ENCODE results near the gene NAPA.

The NAPA gene

GRCh38 chr19:47511128-47511517 is 3.7 kb downstream of the NAPA start:
- Histone ChIP-seq H3K9ac (ENCODE audit: low read depth, low read length, poor library complexity, severe bottlenecking) (peak overlapping the region; percentile 95), H3F3A (ENCODE audit: low read depth) (no peaks in the 10 kb centered on the region), H3K79me2 (ENCODE audit: insufficient read depth, low read length) (peaks cover 82% of the 10 kb centered on the region), H3K36me3 (ENCODE audit: insufficient read depth, low read length) (no peaks in the 10 kb centered on the region), H3K4me3 (ENCODE audit: low read length, poor library complexity, severe bottlenecking) (no peak overlapping the region), H3K9me2 (replicated peaks; ENCODE audit: low read depth, low read length) (no peaks in the 10 kb centered on the region), H3K4me1 (ENCODE audit: insufficient read depth, low read length, poor library complexity, severe bottlenecking) (peaks cover 25% of the 10 kb centered on the region), H3K27me3 (ENCODE audit: insufficient read depth, low read length, poor library complexity, severe bottlenecking) (no peaks in the 10 kb centered on the region), H2AFZ (ENCODE audit: low read length) (no peak overlapping the region), H4K20me1 (ENCODE audit: insufficient read depth, low read length, poor library complexity, severe bottlenecking) (peaks cover 44% of the 10 kb centered on the region), H3K4me2 (ENCODE audit: low read depth, low read length, poor library complexity, severe bottlenecking) (peak overlapping the region; percentile 99), H3K9me3 (ENCODE audit: insufficient read depth, low read depth, low read length) (no peaks in the 10 kb centered on the region)
- no peak for TF ChIP-seq CTCF (conservative IDR thresholded peaks at IDR 0.05; ENCODE audit: low read length)
- no peak for TF ChIP-seq EZH2phosphoT487 (IDR thresholded peaks at IDR 0.05; ENCODE audit: borderline replicate concordance)

- peaks cover 44% of the 10 kb centered on the region for H4K20me1 ChIP-seq (ENCODE audit: insufficient read depth, low read length, poor library complexity, severe bottlenecking)
- peak overlapping the region; percentile 95 for H3K9ac ChIP-seq (ENCODE audit: low read depth, low read length, poor library complexity, severe bottlenecking)
- H3K9me2 ChIP-seq (replicated peaks; ENCODE audit: low read depth, low read length), result no peaks in the 10 kb centered on the region
- no peaks in the 10 kb centered on the region for H3K9me3 ChIP-seq (ENCODE audit: insufficient read depth, low read depth, low read length)
- H3K4me2 ChIP-seq (ENCODE audit: low read depth, low read length, poor library complexity, severe bottlenecking), result peak overlapping the region; percentile 99
- H3F3A ChIP-seq (ENCODE audit: low read depth), result no peaks in the 10 kb centered on the region
- H3K36me3 ChIP-seq (ENCODE audit: insufficient read depth, low read length), result no peaks in the 10 kb centered on the region
- H3K4me3 ChIP-seq (ENCODE audit: low read length, poor library complexity, severe bottlenecking), result no peak overlapping the region
- no peak overlapping the region for H2AFZ ChIP-seq (ENCODE audit: low read length)
- TF ChIP-seq CTCF (conservative IDR thresholded peaks at IDR 0.05; ENCODE audit: low read length), result no peak
- no peak for TF ChIP-seq EZH2phosphoT487 (IDR thresholded peaks at IDR 0.05; ENCODE audit: borderline replicate concordance)
- H3K4me1 ChIP-seq (ENCODE audit: insufficient read depth, low read length, poor library complexity, severe bottlenecking), result peaks cover 20% of the 10 kb centered on the region
- no peaks in the 10 kb centered on the region for H3K27me3 ChIP-seq (ENCODE audit: insufficient read depth, low read length, poor library complexity, severe bottlenecking)
- peaks cover 82% of the 10 kb centered on the region for H3K79me2 ChIP-seq (ENCODE audit: insufficient read depth, low read length)
Observed at GRCh38 chr19:47510516-47511127, 4.2 kb downstream of the NAPA start.

- Histone ChIP-seq H3K9ac (ENCODE audit: low read depth, low read length, poor library complexity, severe bottlenecking) (peak overlapping the region; percentile 95), H4K20me1 (ENCODE audit: insufficient read depth, low read length, poor library complexity, severe bottlenecking) (peaks cover 44% of the 10 kb centered on the region), H3K36me3 (ENCODE audit: insufficient read depth, low read length) (no peaks in the 10 kb centered on the region)
Observed at GRCh38 chr19:47509973-47510372, 4.9 kb downstream of the NAPA start.

More at GRCh38 chr19:47509973-47510372, 4.9 kb downstream of the NAPA start:
- Histone ChIP-seq H3K27me3 (ENCODE audit: insufficient read depth, low read length, poor library complexity, severe bottlenecking) (no peaks in the 10 kb centered on the region), H3K9me2 (replicated peaks; ENCODE audit: low read depth, low read length) (no peaks in the 10 kb centered on the region), H3K79me2 (ENCODE audit: insufficient read depth, low read length) (peaks cover 82% of the 10 kb centered on the region), H3K4me3 (ENCODE audit: low read length, poor library complexity, severe bottlenecking) (no peak overlapping the region), H3K9me3 (ENCODE audit: insufficient read depth, low read depth, low read length) (no peaks in the 10 kb centered on the region), H3K4me2 (ENCODE audit: low read depth, low read length, poor library complexity, severe bottlenecking) (peak overlapping the region; percentile 99), H3F3A (ENCODE audit: low read depth) (no peaks in the 10 kb centered on the region), H3K4me1 (ENCODE audit: insufficient read depth, low read length, poor library complexity, severe bottlenecking) (peaks cover 18% of the 10 kb centered on the region), H2AFZ (ENCODE audit: low read length) (no peak overlapping the region)
- TF ChIP-seq EZH2phosphoT487 (IDR thresholded peaks at IDR 0.05; ENCODE audit: borderline replicate concordance) (no peak), CTCF (conservative IDR thresholded peaks at IDR 0.05; ENCODE audit: low read length) (no peak)

Measured in Loucy (cell line).